Occipital lobe (tissue), 2 donors: ENCODE measurements around the gene DLG2. TPM values are rescaled to one million over a fixed set of nuclear protein-coding genes. Genes with fewer than 3 reads are reported as not detected.
"Not testable (repeated sequence)": the region's sequence is repeated elsewhere in the genome, so short reads cannot be mapped to it uniquely, and the experiment has no call there.

Experiments
- DNase-seq: peaks from one replicate; lab custom pipeline; 2025; lab: John Stamatoyannopoulos, UW
- total RNA-seq: library from RNA; depleted of rRNA; stranded (reverse); fragments of >200 nt; gene quantifications from one replicate; pipeline ENCODE4 v1.2.3, GENCODE V29; 2014

Gene DLG2
- total RNA-seq, 1 donor from 2014 or later: 353 TPM

GRCh38 chr11:85028329-85029101, 598.6 kb downstream of the DLG2 start:
- DNase-seq: no peak

- no peak for DNase-seq
These were observed 599.8 kb downstream of the DLG2 start for GRCh38 chr11:85027346-85027745.

DNA sequence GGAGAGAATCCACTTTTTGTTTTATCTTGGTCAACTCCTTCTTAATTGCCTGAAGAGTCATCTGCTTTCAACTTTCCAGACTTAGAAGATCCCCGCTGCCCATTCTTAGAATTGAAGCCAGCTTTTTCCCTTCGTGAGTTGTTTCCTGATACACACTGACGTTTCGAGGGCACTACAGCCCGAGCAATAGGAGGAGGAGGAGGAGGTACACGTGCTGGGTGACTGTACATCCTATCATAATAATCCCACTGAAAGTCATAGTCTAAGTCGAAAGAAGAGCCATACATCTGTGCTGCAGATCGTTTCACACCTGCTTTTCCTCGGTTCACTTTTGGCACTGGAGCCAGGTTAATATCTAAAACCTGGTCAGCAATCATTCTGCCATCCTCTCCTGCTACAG, 606.1 kb downstream of the DLG2 start:
- DNase-seq: no peak

GRCh38 chr11:84993386-84993785, 633.8 kb downstream of the DLG2 start:
- DNase-seq: no peak

DNA sequence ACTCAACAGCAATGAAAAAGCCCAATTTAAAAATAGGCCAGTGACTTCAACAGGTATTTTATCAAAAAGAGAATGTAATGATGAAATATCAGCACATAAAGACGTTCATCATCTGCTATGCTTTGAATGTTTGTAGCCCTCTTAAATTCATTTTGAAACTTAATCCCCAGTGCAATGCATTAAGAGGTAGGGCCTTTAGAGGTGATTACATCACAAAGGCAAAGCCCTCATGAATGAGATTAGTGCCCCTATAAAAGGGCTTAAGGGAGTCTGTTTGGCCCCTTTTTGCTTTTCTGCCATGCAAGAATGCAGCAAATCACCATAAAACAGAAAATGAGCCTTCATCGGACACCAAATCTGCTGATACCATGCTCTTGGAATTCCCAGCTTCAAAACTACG, 637.0 kb downstream of the DLG2 start:
- no peak for DNase-seq

DNA sequence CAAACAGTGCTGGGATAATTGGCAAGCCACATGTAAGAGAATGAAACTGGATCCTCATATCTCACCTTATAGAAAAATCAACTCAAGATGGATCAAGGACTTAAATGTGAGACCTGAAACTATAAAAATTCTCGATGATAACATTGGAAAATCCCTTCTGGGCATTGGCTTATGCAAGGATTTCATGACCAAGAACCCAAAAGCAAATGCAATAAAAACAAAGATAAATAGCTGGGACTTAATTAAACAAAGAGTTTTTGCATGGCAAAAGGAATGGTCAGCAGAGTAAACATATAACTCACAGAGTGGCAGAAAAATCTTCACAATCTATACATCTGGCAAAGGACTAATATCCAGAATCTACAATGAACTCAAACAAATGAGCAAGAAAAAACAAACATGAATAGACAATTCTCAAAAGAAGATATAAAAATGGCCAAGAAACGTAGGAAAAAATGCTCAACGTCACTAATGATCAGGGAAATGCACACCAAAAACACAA, 639.4 kb downstream of the DLG2 start:
- not testable (repeated sequence) for DNase-seq

DNA sequence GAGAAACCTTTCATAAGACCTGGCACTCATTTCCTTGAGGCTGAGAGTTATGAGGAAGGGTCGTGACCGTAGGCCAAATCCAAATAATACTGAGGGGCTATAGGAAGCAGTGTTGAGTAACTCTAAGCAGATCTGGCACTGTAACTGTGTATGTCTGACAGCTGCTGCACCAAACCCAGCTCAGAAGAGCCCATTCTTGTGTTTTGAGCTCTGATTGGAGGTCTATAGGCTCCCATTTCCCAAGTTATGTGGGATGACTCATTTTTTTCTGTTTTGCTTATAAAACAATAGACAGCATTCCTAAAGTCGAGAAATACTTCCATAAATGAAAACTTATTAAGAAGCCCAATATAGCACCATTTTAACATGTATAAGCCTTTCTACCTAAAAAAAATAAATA, 645.8 kb downstream of the DLG2 start:
- no peak for DNase-seq

- no peak for DNase-seq
These were observed 658.0 kb downstream of the DLG2 start for GRCh38 chr11:84969103-84969502.

DNA sequence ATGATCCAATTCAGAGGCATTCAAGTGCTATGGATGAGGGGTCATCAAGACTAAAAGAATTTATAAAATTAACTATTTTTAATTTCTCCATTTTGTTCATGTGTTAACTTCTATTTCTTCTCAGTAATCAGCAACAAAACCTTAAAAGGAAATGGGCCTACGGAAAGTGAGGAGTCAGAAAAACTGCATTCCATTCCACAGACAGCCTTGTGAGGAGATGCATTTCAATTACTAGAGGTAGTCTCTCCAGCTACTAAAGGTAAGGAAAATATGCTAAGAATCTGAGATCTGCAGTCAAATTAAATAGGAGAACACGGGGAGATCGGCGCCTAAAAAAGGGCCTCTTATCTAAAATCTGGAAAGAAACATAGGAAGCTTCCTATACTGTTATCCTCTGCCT, 661.7 kb downstream of the DLG2 start:
- DNase-seq: no peak

DNA sequence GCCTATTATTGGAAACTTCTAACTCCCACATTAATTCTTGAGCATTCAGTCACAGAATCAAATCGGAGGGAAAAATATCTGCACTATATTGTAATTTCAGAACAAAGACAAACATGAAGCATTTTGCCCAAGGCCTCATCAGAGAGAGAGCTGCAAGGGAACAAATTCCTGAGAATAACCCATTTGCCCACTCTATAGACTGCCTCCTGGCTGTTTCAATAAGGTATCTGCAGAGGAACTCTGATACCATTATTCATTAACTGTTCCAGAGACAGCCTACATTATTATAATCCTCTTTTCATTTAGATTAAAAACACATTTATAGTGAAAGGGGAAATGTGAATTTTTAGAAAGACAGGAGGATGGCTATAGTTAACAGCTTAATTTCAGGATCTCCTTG, 663.9 kb downstream of the DLG2 start:
- no peak for DNase-seq

DNA sequence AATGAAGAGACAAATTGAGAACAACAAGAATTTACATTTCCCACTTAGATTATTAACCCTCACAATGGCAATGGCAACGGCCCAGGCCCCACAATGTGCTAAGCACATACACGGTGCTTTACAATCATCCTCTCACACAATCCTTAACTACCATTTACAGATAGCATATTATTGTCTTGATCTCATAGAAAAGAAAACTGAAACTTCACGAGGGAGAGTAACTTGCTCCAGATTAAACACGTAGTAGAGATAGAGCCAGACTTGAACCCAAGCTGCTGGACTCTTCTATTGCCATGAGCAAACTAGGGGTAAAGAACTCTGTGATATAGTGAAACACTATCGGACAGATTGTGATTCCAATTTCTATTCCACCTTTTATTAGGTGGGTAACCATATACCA, 665.1 kb downstream of the DLG2 start:
- DNase-seq: no peak

- no peak for DNase-seq
These were observed 668.8 kb downstream of the DLG2 start for GRCh38 chr11:84958295-84958694.

DNA sequence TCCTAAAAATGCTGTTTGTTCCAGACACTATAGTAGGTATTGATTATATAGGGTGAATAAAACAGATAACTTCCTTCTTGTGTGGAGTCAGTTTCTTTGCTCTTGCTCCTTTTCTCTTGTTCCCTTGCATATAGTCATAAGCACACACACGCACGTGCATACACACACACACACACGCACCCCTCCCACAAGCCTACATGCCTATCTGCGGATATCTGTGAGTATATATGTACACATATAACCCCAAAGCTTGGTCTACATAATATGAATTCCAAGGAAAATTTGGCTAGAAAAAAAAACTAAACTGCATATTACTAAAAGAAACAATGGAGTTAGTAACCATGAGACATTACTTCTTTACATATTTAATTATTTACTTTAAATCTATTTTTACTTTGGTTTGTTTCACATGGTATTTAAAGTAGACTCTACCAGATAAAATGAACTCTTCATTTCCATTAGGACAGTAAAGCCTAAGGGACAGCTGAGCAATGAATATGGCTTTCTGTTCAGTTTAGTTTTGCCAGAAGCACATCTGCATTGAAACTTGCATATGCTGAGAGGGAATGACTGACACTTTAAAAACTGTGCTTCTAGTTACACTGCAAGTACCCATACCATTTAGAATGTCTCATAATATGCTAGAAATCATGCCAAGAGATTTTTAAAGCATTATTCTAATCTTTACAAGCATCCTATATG, 676.4 kb downstream of the DLG2 start:
- no peak for DNase-seq

- peak; percentile 36 for DNase-seq
These were observed 679.1 kb downstream of the DLG2 start for GRCh38 chr11:84947970-84948580.

DNA sequence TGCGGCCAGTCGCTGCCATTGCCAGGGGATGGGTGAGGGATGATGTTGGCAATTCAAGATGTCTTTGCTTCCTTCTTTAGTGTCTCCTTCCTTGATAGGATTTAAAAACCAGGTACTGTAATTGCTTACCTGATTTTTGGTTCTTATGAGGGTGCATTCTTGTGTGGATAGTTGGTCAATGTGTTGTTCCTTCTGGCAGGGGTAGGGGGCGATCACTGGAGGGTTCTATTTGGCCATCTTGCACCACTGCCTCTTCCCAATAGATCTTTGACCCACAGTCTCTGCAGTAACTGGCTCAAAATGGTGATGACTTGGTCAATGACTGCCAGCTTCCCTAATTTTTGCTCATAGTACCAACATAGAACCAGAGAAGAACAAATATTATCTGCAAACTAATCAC, 680.1 kb downstream of the DLG2 start:
- DNase-seq: no peak

- DNase-seq: no peak
These were observed 696.3 kb downstream of the DLG2 start for GRCh38 chr11:84930863-84931262.

GRCh38 chr11:84929738-84930137, 697.4 kb downstream of the DLG2 start:
- DNase-seq: no peak

DNA sequence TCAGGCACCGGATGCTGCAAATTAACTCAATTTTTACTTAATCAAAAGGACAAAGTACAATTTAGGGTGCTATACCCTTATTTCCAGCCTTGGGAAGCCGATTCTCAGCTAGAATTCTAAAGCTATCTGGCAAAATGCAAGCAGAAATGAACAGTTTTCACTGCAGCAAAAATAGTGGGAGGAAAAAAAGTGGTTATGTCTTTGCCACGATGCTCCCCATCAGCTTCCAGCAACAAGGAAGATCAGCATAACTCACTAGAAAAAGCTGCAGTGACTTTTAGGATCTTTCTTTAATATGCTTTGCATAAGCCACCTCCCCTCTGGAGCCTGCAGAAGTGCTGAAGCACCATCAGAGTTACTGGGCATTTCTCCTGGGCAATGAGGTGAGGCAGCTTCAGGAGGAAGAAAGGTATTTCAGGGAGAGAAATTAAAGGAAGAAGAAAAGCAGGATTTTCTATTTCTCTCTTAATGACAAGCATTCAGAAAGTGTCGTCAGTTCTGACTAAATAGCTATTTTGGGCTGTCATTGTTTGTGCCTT, 702.9 kb downstream of the DLG2 start:
- no peak for DNase-seq

DNA sequence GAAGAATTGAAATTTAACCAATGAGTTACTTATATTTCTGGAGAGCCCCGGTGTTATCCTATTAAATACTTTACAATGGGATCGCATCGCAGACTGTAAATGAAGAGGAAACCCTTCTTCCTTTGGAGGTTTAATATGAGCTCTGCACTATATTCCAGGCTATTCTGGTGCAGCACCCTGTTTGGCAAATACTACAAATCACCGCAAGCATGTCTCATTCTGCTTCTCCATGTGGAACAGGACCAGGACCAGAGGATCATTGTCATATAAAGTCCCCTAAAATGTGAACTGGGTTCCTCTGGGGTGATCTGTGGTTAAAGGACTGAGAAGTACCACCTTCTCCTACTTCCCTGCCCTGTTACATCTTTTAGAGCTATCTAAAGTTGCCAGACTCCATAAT, 703.7 kb downstream of the DLG2 start:
- no peak for DNase-seq

- DNase-seq: no peak
These were observed 704.3 kb downstream of the DLG2 start for GRCh38 chr11:84922836-84923235.

DNA sequence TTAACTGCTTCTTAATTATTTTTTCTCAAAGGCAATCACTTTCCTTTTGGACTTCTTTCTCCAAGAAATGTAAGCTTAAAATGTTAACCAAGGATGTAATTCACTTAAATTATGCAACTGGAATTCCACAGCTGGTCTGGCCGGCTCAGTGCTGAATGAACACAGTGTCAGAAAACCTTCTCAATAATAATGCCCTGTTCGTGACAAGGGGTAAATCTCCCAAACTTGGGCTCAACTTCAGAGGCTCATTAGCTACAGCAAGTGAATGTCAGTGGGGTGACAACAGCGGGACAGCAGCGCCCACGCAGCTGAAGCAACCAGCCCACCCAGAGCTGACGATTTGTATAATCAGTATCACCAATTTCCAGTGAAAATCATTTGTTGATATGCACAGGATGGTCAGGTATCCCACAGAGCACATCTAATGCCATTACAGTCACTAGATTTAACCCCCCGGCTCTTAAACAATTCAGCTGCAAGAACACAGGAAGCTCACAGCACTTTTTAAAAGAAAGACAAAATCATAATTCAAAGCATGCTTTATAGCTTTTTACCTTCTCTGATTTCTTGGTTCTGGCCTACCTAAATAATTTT, 704.8 kb downstream of the DLG2 start:
- DNase-seq: no peak

DNA sequence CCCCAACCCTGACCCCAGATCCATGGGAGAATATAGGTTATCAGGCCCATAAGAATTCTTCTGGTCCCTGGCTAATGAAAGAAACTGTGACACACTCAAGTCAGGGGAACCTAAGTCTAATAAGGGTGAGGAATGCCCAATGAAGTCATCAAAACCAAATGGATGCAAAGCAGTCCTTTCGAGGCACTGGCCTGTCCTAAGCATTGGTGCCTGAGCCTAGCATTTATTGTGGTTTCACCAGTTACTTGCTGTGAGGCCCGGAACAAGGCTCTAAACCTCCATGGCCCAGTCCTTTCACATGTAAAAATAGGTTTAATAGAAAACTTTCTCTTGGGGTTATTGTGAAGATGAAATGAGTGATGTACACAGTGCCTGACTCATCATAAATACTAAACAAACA, 712.6 kb downstream of the DLG2 start:
- DNase-seq: no peak
